Duodenal mucosa (tissue), 2 donors: Measurements from ENCODE around the gene GPHA2.

Experiments used
- H3K27ac ChIP-seq: one replicate; pipeline ENCODE4 v1.7.0; 2013; ENCODE audit warnings: low read depth, low read length
- H3K27me3 ChIP-seq, 2 donors: one replicate each; pipeline ENCODE4 v1.7.0; 2013; ENCODE audit warnings: low read length in 2 of 2, control low read depth in 1 of 2; ENCODE audit not compliant: insufficient read depth in 2 of 2, control insufficient read depth in 1 of 2
- H3K36me3 ChIP-seq, 2 donors: one replicate each; pipeline ENCODE4 v1.7.0; 2013; ENCODE audit warnings: low read length in 2 of 2, control low read depth in 1 of 2; ENCODE audit not compliant: insufficient read depth in 2 of 2, control insufficient read depth in 1 of 2
- H3K4me1 ChIP-seq, 2 donors: one replicate each; pipeline ENCODE4 v1.7.0; 2013; ENCODE audit warnings: low read length in 2 of 2, control low read depth in 1 of 2; ENCODE audit not compliant: insufficient read depth in 2 of 2, control insufficient read depth in 1 of 2
- H3K4me3 ChIP-seq, 2 donors: one replicate each; pipeline ENCODE4 v1.7.0; 2013; ENCODE audit warnings: low read length in 2 of 2, low read depth in 1 of 2
- H3K9ac ChIP-seq, 2 donors: one replicate each; pipeline ENCODE4 v1.7.0; 2013; ENCODE audit warnings: low read length in 2 of 2, low read depth in 1 of 2
- H3K9me3 ChIP-seq, 2 donors: one replicate each; pipeline ENCODE4 v1.7.0; 2013; ENCODE audit warnings: low read length in 2 of 2, control low read depth in 1 of 2; ENCODE audit not compliant: control insufficient read depth in 1 of 2

The GPHA2 gene

DNA sequence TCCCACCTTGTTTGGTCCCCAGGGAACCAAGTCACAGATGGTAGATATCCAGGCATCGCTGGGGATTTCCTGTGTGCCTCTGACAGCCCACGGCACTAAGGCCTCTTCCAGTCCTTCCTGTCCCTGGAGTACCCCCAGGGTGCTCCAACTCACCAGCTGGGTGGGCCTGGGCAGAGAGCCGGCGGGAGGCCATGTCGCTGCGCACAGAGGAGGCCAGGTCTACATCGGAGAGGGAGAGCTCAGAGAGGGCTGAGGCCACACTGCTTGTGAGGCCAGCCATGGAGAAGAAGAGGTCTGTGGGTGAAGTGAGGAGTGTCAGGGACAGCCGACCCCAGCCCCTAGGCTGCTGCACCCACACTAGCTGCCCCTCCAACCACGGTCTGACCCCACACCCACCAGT, 24.0 kb downstream of the GPHA2 start:
- Histone ChIP-seq H3K36me3 (peaks cover 34 to 74% of the 10 kb centered on the region in 2 donors), H3K27me3 (no peaks in the 10 kb centered on the region), H3K9ac (no peak overlapping the region), H3K27ac (no peak overlapping the region), H3K4me1 (peaks cover 10 to 15% of the 10 kb centered on the region in 2 donors), H3K4me3 (no peak overlapping the region), H3K9me3 (no peaks in the 10 kb centered on the region)

DNA sequence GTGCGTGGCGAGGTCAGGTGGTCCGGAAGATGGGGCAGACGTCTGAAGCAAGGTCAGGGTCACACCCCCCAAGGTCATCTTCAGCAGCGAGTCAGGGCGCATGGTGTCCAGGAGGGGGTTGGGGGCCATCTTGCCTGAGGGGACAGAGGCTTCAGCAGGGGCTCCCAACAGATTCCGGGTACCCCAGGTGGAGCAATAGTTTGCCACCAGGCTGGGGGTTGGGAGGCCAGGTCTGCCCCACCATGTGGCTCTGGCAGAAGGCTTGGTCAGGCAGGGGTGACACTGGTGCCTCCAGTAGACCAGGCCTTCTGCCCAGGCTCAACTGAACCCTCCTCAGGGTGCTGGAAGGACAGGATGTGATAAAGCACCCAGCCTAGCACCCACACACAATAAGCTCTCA, 24.6 kb downstream of the GPHA2 start:
- Histone ChIP-seq H3K27me3 (no peaks in the 10 kb centered on the region), H3K9ac (no peak overlapping the region), H3K36me3 (peaks cover 34 to 79% of the 10 kb centered on the region in 2 donors), H3K4me1 (peaks cover 7 to 10% of the 10 kb centered on the region in 2 donors), H3K9me3 (no peaks in the 10 kb centered on the region), H3K27ac (no peak overlapping the region), H3K4me3 (no peak overlapping the region)

DNA sequence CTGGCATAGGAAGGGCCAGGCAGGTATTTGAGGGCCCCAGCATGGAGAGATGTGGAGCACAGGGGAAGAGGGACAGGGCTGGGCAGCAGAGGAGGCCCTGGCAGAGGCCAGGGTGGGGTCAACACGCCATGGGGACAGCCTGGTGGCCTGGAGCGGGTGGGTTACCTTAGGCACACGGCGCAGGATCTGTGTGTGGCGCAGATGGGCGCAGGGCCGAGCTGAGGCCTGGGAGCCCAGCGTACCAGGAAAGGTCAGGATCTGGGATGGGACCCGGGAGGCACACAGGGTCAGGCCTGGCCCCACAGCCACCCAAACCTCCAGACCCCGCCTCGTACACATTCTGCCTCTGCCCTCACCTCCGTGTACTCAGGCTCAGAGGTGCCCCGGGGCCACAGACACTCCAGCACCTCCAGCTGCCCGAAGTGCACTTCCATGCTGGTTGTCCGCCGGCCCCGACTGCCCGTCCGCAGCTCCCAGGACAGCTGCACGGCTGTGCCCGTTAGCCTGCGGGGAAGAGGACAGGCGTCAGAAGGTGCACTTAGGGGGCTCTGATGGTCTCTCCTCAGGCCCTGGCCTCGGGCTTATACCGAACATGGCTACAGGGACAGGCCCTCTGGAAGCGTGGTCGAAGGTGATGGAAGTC, 25.1 kb downstream of the GPHA2 start:
- no peak overlapping the region for H3K27ac ChIP-seq
- H3K4me3 ChIP-seq = no peak overlapping the region
- no peaks in the 10 kb centered on the region for H3K27me3 ChIP-seq
- H3K36me3 ChIP-seq = peaks cover 38 to 85% of the 10 kb centered on the region in 2 donors
- no peak overlapping the region for H3K9ac ChIP-seq
- H3K9me3 ChIP-seq = no peaks in the 10 kb centered on the region
- peaks cover 2 to 5% of the 10 kb centered on the region in 2 donors for H3K4me1 ChIP-seq

DNA sequence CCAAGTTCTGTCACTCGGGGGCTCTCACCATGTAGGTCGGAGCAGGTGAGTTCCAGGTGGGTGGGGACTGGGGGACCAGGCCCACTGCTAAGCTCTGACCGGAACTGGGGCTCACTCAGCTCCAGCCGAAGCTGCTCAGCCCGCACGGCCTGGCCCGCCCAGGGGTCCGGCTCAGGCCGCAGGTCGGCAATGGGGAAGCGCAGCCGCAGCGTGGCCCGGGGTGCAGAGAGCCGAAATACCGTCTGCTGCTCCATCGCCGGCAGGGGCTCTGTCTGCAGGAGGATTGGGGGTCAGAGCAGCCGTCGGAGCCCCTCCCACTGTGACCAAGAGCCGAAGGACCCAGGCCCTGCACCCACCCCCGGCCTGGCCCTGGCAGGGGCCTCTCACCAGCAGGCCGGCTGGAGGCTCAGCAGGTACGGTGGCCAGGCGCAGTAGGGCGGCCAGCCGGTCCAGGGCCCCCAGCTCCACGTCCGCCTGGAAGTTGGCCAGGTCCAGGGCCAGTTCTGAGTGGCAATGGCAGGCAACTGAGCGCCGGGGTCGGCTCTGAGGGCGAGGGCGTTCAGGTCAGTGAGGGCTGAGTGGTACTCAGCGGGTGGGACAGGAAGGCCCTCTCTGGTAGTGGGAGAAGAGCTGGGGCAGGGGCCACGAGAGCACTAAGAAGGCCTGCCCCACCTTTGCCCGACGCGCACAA, 25.9 kb downstream of the GPHA2 start:
- Histone ChIP-seq H3K4me1 (no peaks in the 10 kb centered on the region), H3K27me3 (no peaks in the 10 kb centered on the region), H3K4me3 (no peak overlapping the region), H3K27ac (no peak overlapping the region), H3K36me3 (peaks cover 43 to 91% of the 10 kb centered on the region in 2 donors), H3K9me3 (no peaks in the 10 kb centered on the region), H3K9ac (no peak overlapping the region)

DNA sequence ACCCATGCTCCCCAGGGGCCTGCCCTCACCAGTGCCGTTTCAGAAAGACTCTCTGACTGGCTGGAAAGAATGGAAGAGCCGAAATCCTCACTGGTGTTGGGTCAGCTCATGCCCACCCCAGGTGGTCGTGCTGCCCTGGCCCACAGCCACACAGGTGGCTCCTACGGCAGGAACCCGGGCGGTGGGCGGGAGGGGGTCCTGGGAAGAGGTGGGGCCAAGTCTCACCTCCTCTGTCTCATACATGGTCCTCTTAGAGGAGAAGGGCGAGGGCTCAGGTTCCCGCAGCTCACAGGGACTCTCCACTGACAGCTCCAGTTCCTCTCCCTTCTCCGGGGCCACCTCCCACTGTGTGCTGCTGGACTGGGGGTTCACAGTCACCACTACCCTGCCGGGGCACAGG, 26.9 kb downstream of the GPHA2 start:
- no peaks in the 10 kb centered on the region for H3K9me3 ChIP-seq
- peaks cover 37 to 88% of the 10 kb centered on the region in 2 donors for H3K36me3 ChIP-seq
- H3K27me3 ChIP-seq = no peaks in the 10 kb centered on the region
- no peak overlapping the region for H3K9ac ChIP-seq
- no peak overlapping the region for H3K4me3 ChIP-seq
- no peaks in the 10 kb centered on the region for H3K4me1 ChIP-seq
- H3K27ac ChIP-seq = no peak overlapping the region

DNA sequence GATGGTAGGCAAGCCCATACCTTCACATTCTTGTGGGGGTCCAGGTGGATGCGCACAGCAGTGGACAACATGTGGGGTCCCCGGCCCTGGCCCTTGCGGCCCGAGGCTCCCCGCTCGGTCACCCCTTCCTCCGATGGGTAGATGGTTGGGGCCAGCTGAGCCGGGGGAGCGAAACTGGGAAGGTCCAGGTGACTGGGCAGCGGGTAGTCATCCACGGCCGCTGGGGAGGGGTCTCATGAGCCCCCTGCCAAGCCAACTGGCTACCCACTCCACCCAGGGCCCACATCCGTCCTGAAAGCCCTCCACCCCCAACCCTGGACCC, 29.4 kb downstream of the GPHA2 start:
- H3K27me3 ChIP-seq = no peaks in the 10 kb centered on the region
- no peak overlapping the region for H3K9ac ChIP-seq
- no peaks in the 10 kb centered on the region for H3K4me1 ChIP-seq
- H3K36me3 ChIP-seq = peaks cover 30 to 86% of the 10 kb centered on the region in 2 donors
- no peak overlapping the region for H3K4me3 ChIP-seq
- no peaks in the 10 kb centered on the region for H3K9me3 ChIP-seq
- H3K27ac ChIP-seq = no peak overlapping the region

DNA sequence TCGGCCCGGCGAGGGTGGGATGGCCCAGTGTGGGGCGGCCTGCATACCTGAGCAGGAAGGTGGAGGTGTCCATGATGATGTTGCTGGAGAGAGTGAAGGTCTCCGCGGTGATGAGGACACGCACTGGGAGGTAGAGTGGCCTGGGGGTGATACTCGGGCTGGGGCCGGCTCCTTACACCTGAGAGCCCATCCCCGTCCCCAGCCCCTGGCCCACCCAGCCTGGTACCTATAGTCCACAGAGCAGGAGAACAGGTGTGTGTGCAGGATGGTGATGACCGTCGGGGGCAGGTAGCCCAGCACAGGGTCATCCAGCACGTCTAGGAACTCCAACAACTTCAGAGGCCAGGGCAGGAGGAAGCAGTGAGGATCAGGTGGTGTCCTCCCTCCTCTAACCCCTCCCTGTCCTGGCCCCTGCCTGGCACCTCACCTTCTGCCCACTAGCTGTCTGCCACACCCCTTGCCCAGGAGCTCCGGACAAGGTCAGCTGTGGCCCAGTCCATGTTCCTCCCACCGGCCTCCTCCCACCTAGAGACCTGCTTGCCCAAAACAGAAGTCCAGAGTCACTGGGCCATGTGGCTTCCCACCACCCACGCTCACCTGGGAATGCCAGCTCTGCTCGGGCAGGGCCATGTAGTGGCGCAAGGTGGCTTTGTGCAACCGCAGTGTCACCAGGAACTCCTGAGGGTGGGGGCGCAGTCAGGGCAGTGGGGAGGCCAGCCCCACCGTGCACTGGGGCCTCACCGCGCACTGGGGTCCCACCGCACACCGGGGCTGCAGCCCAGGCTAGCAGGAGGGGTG, 30.0 kb downstream of the GPHA2 start:
- Histone ChIP-seq H3K27ac (no peak overlapping the region), H3K4me3 (no peak overlapping the region), H3K36me3 (peaks cover 25 to 82% of the 10 kb centered on the region in 2 donors), H3K9ac (no peak overlapping the region), H3K27me3 (no peaks in the 10 kb centered on the region), H3K9me3 (no peaks in the 10 kb centered on the region), H3K4me1 (no peaks in the 10 kb centered on the region)

DNA sequence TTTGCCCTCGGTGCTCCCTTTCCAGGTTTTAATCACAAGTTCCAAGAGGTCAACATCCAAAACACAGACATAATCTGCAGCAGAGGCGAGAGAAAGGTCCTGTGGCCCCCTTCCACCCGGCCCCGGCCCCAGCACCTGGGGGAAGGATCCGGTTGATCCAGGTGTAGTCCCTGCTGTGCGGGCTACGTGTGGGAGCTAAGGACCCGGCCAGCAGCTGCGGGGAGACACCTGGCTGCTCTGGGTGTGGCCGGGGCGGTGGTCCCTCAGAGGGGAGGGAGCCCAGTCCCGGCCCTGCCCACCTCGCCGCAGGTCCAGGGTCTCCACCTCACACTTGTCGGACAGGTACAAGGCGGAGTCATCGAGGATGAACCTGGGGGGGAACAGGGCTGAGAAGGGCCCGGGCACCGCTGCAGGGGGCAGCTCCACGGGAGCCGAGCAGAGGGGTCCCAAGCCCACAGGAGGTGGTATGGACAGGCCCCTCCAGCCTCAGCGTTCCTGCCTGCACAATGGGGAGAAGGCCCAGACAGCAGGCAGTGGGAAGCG, 32.3 kb downstream of the GPHA2 start:
- Histone ChIP-seq H3K4me1 (no peaks in the 10 kb centered on the region), H3K27me3 (no peaks in the 10 kb centered on the region), H3K9ac (no peak overlapping the region), H3K36me3 (peaks cover 18 to 78% of the 10 kb centered on the region in 2 donors), H3K9me3 (no peaks in the 10 kb centered on the region), H3K4me3 (no peak overlapping the region), H3K27ac (no peak overlapping the region)

DNA sequence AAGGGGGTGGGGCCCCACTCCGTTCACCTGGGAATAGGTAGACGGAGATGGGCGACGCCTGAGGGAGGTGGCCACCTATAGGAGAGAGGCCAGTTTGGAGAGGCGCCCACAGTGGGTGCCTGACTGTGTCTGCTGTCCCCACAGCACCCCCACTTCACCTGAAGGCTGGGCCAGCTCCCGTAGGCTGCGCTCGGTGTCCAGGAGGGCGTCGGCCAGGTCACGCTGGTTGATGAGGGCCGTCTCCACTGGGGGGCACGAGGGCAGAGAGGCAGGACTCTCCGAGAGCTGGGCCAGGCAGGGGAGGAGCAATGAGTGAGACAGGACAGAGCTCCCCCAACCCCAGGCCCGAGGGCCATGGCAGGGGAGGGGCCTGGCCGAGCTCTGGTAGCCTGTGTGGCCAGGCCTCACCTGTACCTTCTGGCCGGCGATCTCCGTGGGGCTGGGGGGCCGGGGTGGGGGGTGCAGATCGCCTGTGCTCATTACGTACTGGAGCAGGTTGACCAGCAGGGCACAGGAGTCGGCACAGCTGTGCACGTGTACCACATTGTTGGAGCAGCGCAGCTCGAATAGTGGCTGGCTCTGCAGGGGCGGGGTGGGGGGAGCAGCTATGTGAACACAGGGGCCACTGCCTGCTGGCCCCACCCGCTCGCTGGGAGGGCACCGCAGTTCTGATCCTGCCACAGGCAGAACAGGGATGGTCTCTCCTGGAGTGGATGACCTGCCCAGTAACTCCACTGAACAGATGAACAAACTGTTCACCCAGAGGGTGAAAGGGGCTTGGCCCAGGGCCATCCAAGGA, 33.4 kb downstream of the GPHA2 start:
- Histone ChIP-seq H3K4me3 (no peak overlapping the region), H3K4me1 (no peaks in the 10 kb centered on the region), H3K27ac (no peak overlapping the region), H3K27me3 (no peaks in the 10 kb centered on the region), H3K9ac (no peak overlapping the region), H3K9me3 (no peaks in the 10 kb centered on the region), H3K36me3 (peaks cover 25 to 81% of the 10 kb centered on the region in 2 donors)
